ENCODE results near the gene EFR3B. TPM values are rescaled to one million over a fixed set of nuclear protein-coding genes. Genes with fewer than 3 reads are reported as not detected.

The EFR3B gene
- total and polyA plus RNA-seq, 2 of the 13 experiments (the other 11 are each of a cell fraction or from before 2014, with no cell fraction given) = 0.42 TPM

GRCh38 chr2:25000036-25000435 lies 41.8 kb upstream of the EFR3B start:
- in situ Hi-C loops (cut with HindIII; ENCODE audit: extremely low pct_ligation_motif_present, low pct_unique_long_range_greater_than_20kb) (no loop called here), intact Hi-C loops (cut with micrococcal nuclease; ENCODE audit: unreplicated experiment) (no loop called here)
- WGBS (ENCODE audit: low lambda C conversion rate) = 23% methylated on average over 4 of the region's 4 CpGs
- peaks cover 2 to 12% of the 10 kb centered on the region in 2 experiments; a peak in 3 of 5 replicates for H3K27me3 ChIP-seq (ENCODE audit: control insufficient read depth in 1 of 2, insufficient read depth in 2 of 2, low read length in 2 of 2)
- ATAC-seq (no peak), DNase-seq (ENCODE audit: low spot score) (no peak), FAIRE-seq (no peak)
- ChIA-PET POLR2A (no interaction called here), CTCF (ENCODE audit: low intra/inter-chr PET ratio, low total read pairs) (no interaction called here)
- no peak overlapping the region for H3K4me3 ChIP-seq (replicated peaks in 1 of 3; ENCODE audit: insufficient read depth in 1 of 3, low read depth in 2 of 3, low read length in 3 of 3)
- no TSS peak for BruUV-seq (replicated peaks)
- no peak overlapping the region for H3K9ac ChIP-seq (ENCODE audit: insufficient read depth, low read depth, low read length)
- H2AFZ ChIP-seq (ENCODE audit: low read length) = no peak overlapping the region
- peaks cover 16% of the 10 kb centered on the region for H3K4me1 ChIP-seq (ENCODE audit: insufficient read depth, low read length)
- no peak overlapping the region for H3K27ac ChIP-seq (ENCODE audit: extremely low read length, insufficient read depth, low read length)
- no peaks in the 10 kb centered on the region for H4K20me1 ChIP-seq (ENCODE audit: insufficient read depth, low read length)
- no peak overlapping the region for H3K4me2 ChIP-seq (ENCODE audit: low read depth, low read length)
- H3K79me2 ChIP-seq (ENCODE audit: insufficient read depth, low read length) = no peaks in the 10 kb centered on the region
- H3K9me3 ChIP-seq (ENCODE audit: low read length) = no peaks in the 10 kb centered on the region
- H3K36me3 ChIP-seq (replicated peaks in 1 of 2; ENCODE audit: control insufficient read depth in 1 of 2, insufficient read depth in 2 of 2, low read length in 2 of 2) = no peaks in the 10 kb centered on the region
- TF ChIP-seq FOXP4 (CRISPR knock-in tag; IDR thresholded peaks at IDR 0.05) (no peak), HMGA1 (CRISPR knock-in tag; conservative IDR thresholded peaks at IDR 0.05) (no peak), RFX3 (CRISPR knock-in tag; IDR thresholded peaks at IDR 0.05) (no peak), PHB2 (IDR thresholded peaks at IDR 0.05; ENCODE audit: partially characterized antibody) (no peak), ZBTB8A (CRISPR knock-in tag; IDR thresholded peaks at IDR 0.05; ENCODE audit: borderline replicate concordance, low read depth) (no peak), PITX1 (CRISPR knock-in tag; IDR thresholded peaks at IDR 0.05) (no peak), ZNF687 (CRISPR knock-in tag; IDR thresholded peaks at IDR 0.05) (no peak), YEATS4 (CRISPR knock-in tag; IDR thresholded peaks at IDR 0.05; ENCODE audit: borderline replicate concordance) (no peak), STAT5B (CRISPR knock-in tag; IDR thresholded peaks at IDR 0.05) (no peak), ZNF142 (CRISPR knock-in tag; IDR thresholded peaks at IDR 0.05) (no peak), ZNF382 (CRISPR knock-in tag; IDR thresholded peaks at IDR 0.05; ENCODE audit: borderline replicate concordance) (no peak), ZNF563 (CRISPR knock-in tag; IDR thresholded peaks at IDR 0.05) (no peak), ZNF34 (CRISPR knock-in tag; IDR thresholded peaks at IDR 0.05; ENCODE audit: borderline replicate concordance) (no peak), ZFAT (CRISPR knock-in tag; conservative IDR thresholded peaks at IDR 0.05) (no peak)
